HEK293T (cell line): ENCODE results near the gene UGT2B7.
"Not testable (repeated sequence)": the region's sequence is repeated elsewhere in the genome, so short reads cannot be mapped to it uniquely, and the experiment has no call there.

Experiments
- CTCF ChIA-PET: fragments of 350-600 bp; formaldehyde crosslinking; extraction: SDS; loops from one replicate; lab custom pipeline; 2021; ENCODE audit warnings: antibody characterized with exemption, inconsistent platforms; lab: Yijun Ruan, JAX
- POLR2A ChIA-PET: fragments of 350-600 bp; formaldehyde crosslinking; extraction: SDS; loops from one replicate; lab custom pipeline; 2020; ENCODE audit warnings: antibody characterized with exemption, inconsistent platforms; lab: Yijun Ruan, JAX
- DNase-seq: peaks from one replicate; pipeline ENCODE4 v3.0.0; 2012; ENCODE audit warnings: mixed read lengths; ENCODE audit errors: extremely low spot score
- ARNT ChIP-seq: fragments of 450-650 bp; IDR thresholded peaks from 2 replicates; pipeline ENCODE4 v1.6.1; 2017; ENCODE audit warnings: mild to moderate bottlenecking
- BHLHE40 ChIP-seq: fragments of 450-650 bp; IDR thresholded peaks from 2 replicates; pipeline ENCODE4 v1.6.1; 2016; ENCODE audit warnings: mild to moderate bottlenecking, moderate library complexity, borderline replicate concordance
- ELF4 ChIP-seq: fragments of 450-650 bp; IDR thresholded peaks from 2 replicates; pipeline ENCODE4 v1.6.1; 2017; ENCODE audit warnings: antibody characterized with exemption
- FOXA1 ChIP-seq: fragments of 450-650 bp; IDR thresholded peaks from 2 replicates; pipeline ENCODE4 v1.6.1; 2016; ENCODE audit warnings: mild to moderate bottlenecking
- FOXK2 ChIP-seq: fragments of 450-650 bp; IDR thresholded peaks from 2 replicates; pipeline ENCODE4 v1.6.1; 2016; ENCODE audit warnings: mild to moderate bottlenecking
- FOXM1 ChIP-seq: fragments of 450-650 bp; IDR thresholded peaks from 2 replicates; pipeline ENCODE4 v1.6.1; 2017; ENCODE audit warnings: mild to moderate bottlenecking, borderline replicate concordance
- HDGF ChIP-seq: fragments of 450-650 bp; IDR thresholded peaks from 2 replicates; pipeline ENCODE4 v1.6.1; 2017; ENCODE audit warnings: antibody characterized with exemption, borderline replicate concordance
- L3MBTL2 ChIP-seq: fragments of 450-650 bp; conservative IDR thresholded peaks from 2 replicates; pipeline ENCODE4 v1.6.1; 2016; ENCODE audit warnings: mild to moderate bottlenecking
- LEF1 ChIP-seq: fragments of 450-650 bp; IDR thresholded peaks from 2 replicates; pipeline ENCODE4 v1.6.1; 2017; ENCODE audit warnings: mild to moderate bottlenecking, borderline replicate concordance
- NFRKB ChIP-seq: fragments of 450-650 bp; IDR thresholded peaks from 2 replicates; pipeline ENCODE4 v1.6.1; 2016; ENCODE audit warnings: mild to moderate bottlenecking, moderate library complexity
- PKNOX1 ChIP-seq: fragments of 450-650 bp; IDR thresholded peaks from 2 replicates; pipeline ENCODE4 v1.6.1; 2016
- SP1 ChIP-seq: fragments of 450-650 bp; IDR thresholded peaks from 2 replicates; pipeline ENCODE4 v1.6.1; 2017
- SUZ12 ChIP-seq: fragments of 450-650 bp; IDR thresholded peaks from 2 replicates; pipeline ENCODE4 v1.6.1; 2016; ENCODE audit warnings: mild to moderate bottlenecking
- TARDBP ChIP-seq: fragments of 450-650 bp; IDR thresholded peaks from 2 replicates; pipeline ENCODE4 v1.6.1; 2016
- ZNF384 ChIP-seq: fragments of 450-650 bp; IDR thresholded peaks from 2 replicates; pipeline ENCODE4 v1.6.1; 2016

The UGT2B7 gene

GRCh38 chr4:69092190-69092589 is 4.1 kb upstream of the UGT2B7 start:
- no peak for TF ChIP-seq FOXK2
- no peak for TF ChIP-seq NFRKB
- no peak for TF ChIP-seq LEF1
- TF ChIP-seq BHLHE40: no peak
- no peak for TF ChIP-seq ZNF384
- TF ChIP-seq FOXA1: no peak
- no peak for TF ChIP-seq TARDBP
- no peak for TF ChIP-seq PKNOX1
- no peak for TF ChIP-seq ARNT
- no peak for TF ChIP-seq L3MBTL2
- TF ChIP-seq SP1: no peak
- TF ChIP-seq SUZ12: no peak
- CTCF ChIA-PET: no interaction called here

GRCh38 chr4:69092980-69093568 is 3.2 kb upstream of the UGT2B7 start:
- POLR2A ChIA-PET: no interaction called here
- CTCF ChIA-PET: no interaction called here
- TF ChIP-seq ELF4: no peak
- DNase-seq: no peak

More at GRCh38 chr4:69092190-69092589, 4.1 kb upstream of the UGT2B7 start:
- POLR2A ChIA-PET: no interaction called here
- no peak for DNase-seq

- CTCF ChIA-PET: no interaction called here
- POLR2A ChIA-PET: no interaction called here
- TF ChIP-seq TARDBP: no peak
- no peak for TF ChIP-seq ELF4
- no peak for TF ChIP-seq SUZ12
- no peak for TF ChIP-seq FOXA1
- no peak for TF ChIP-seq SP1
- TF ChIP-seq HDGF: no peak
- no peak for TF ChIP-seq PKNOX1
- TF ChIP-seq L3MBTL2: no peak
- TF ChIP-seq FOXK2: no peak
- no peak for DNase-seq
Measured at GRCh38 chr4:69093681-69094080, 2.6 kb upstream of the UGT2B7 start.

- POLR2A ChIA-PET: no interaction called here
- CTCF ChIA-PET: no interaction called here
- TF ChIP-seq SUZ12 (no peak), NFRKB (no peak), BHLHE40 (no peak), ELF4 (no peak), TARDBP (no peak), ZNF384 (no peak), LEF1 (no peak), FOXA1 (no peak), L3MBTL2 (no peak), HDGF (no peak), PKNOX1 (no peak), SP1 (no peak), FOXM1 (no peak), FOXK2 (no peak), ARNT (no peak)
- DNase-seq: no peak
Measured at GRCh38 chr4:69095301-69095731, 958 bp upstream of the UGT2B7 start.

- TF ChIP-seq ELF4 (no peak), NFRKB (no peak), FOXK2 (no peak), L3MBTL2 (no peak), FOXA1 (no peak), PKNOX1 (no peak), SUZ12 (no peak), ZNF384 (no peak), HDGF (no peak), ARNT (no peak)
- CTCF ChIA-PET: no interaction called here
- no peak for DNase-seq
- POLR2A ChIA-PET: no interaction called here
Measured at GRCh38 chr4:69096810-69097209, 536 bp downstream of the UGT2B7 start.

GRCh38 chr4:69098470-69098869 is 2.2 kb downstream of the UGT2B7 start:
- TF ChIP-seq NFRKB: no peak
- TF ChIP-seq ELF4: no peak
- TF ChIP-seq FOXA1: no peak
- TF ChIP-seq BHLHE40: no peak
- POLR2A ChIA-PET: no interaction called here
- no peak for DNase-seq
- CTCF ChIA-PET: no interaction called here

- no peak for DNase-seq
- CTCF ChIA-PET: no interaction called here
- TF ChIP-seq TARDBP (no peak), ZNF384 (no peak), L3MBTL2 (no peak), NFRKB (no peak), HDGF (no peak), FOXA1 (no peak)
- POLR2A ChIA-PET: no interaction called here
Measured at GRCh38 chr4:69099910-69100309, 3.6 kb downstream of the UGT2B7 start.

GRCh38 chr4:69102668-69103067 is 6.4 kb downstream of the UGT2B7 start:
- POLR2A ChIA-PET, CTCF ChIA-PET: not testable (repeated sequence)

More at GRCh38 chr4:69102668-69103067, 6.4 kb downstream of the UGT2B7 start:
- not testable (repeated sequence) for DNase-seq
